GM12878 (cell line): ENCODE data around the gene GBA2. TPM values are rescaled to one million over a fixed set of nuclear protein-coding genes. Genes with fewer than 3 reads are reported as not detected.

ENCODE experiments used
- ATAC-seq: fragments of 200-7000 bp; cut with Tn5 transposase; 3 replicates; pipeline ENCODE4 v1.9.1; 2020; ENCODE audit warnings: mild to moderate bottlenecking, moderate library complexity
- BruUV-seq: library from RNA; stranded (reverse); fragments of 400-500 nt; replicated peaks from 2 replicates; lab custom pipeline; 2021; lab: Mats Ljungman, UMichigan
- CTCF ChIA-PET: fragments of 300-600 bp; sonication (Branson Sonifier 250); formaldehyde crosslinking; extraction: SDS; loops from one replicate; lab custom pipeline; 2021; ENCODE audit warnings: inconsistent platforms; lab: Yijun Ruan, JAX
- POLR2A ChIA-PET: fragments of 350-600 bp; formaldehyde crosslinking; extraction: SDS; loops from one replicate; lab custom pipeline; 2021; ENCODE audit warnings: inconsistent platforms; lab: Charles Lee
- RAD21 ChIA-PET: fragments of 300-600 bp; sonication (Branson Sonifier 250); formaldehyde crosslinking; loops from one replicate; lab custom pipeline; 2023; ENCODE audit warnings: antibody characterized with exemption; ENCODE audit not compliant: unreplicated experiment; lab: Charles Lee
- SMC1A ChIA-PET: fragments of 300-600 bp; sonication (Branson Sonifier 250); formaldehyde crosslinking; loops from one replicate; lab custom pipeline; 2023; ENCODE audit not compliant: unreplicated experiment, uncharacterized antibody; lab: Charles Lee
- DNase-seq: peaks from one replicate; pipeline ENCODE4 v3.0.0-alpha.2; 2011; ENCODE audit warnings: low read depth, low spot score
- FAIRE-seq: peaks from 3 replicates; lab custom pipeline; 2011; peaks lifted over from hg19 to GRCh38; lab: Jason Lieb, UNC
- H2AFZ ChIP-seq: 2 replicates; pipeline ENCODE4 v1.6.0; 2011; ENCODE audit warnings: low read depth, low read length, control low read depth; ENCODE audit not compliant: control insufficient read depth
- H3K27ac ChIP-seq: 2 replicates; pipeline ENCODE4 v1.5.1; 2011; ENCODE audit warnings: control low read depth; ENCODE audit not compliant: control insufficient read depth, insufficient read depth
- H3K27me3 ChIP-seq, 2 experiments: replicated peaks in 1 of 2; 2 replicates each; pipeline versions ENCODE4 v1.6.0 to v1.6.1; 2011; ENCODE audit warnings: low read length in 1 of 2; ENCODE audit not compliant: control insufficient read depth in 2 of 2, insufficient read depth in 2 of 2
- H3K36me3 ChIP-seq, 2 experiments: 2 replicates each; pipeline ENCODE4 v1.5.1; 2011; ENCODE audit warnings: low read length in 1 of 2; ENCODE audit not compliant: control insufficient read depth in 2 of 2, insufficient read depth in 2 of 2
- H3K4me1 ChIP-seq: 2 replicates; pipeline ENCODE4 v1.6.1; 2011; ENCODE audit warnings: mild to moderate bottlenecking, low read length, moderate library complexity, mixed read lengths; ENCODE audit not compliant: control insufficient read depth, insufficient read depth
- H3K4me2 ChIP-seq: 2 replicates; pipeline ENCODE4 v1.6.0; 2011; ENCODE audit warnings: control low read depth; ENCODE audit not compliant: control insufficient read depth, insufficient read depth
- H3K4me3 ChIP-seq: fragments of 200-600 bp; sonication (generic); 2 replicates; pipeline ENCODE4 v1.5.1; 2016
- H3K79me2 ChIP-seq: 2 replicates; pipeline ENCODE4 v1.6.0; 2011; ENCODE audit warnings: low read length; ENCODE audit not compliant: control insufficient read depth, insufficient read depth
- H3K9ac ChIP-seq: 2 replicates; pipeline ENCODE4 v1.8.0; 2011; ENCODE audit warnings: low read length, control low read depth, mixed read lengths; ENCODE audit not compliant: control insufficient read depth, insufficient read depth
- H3K9me3 ChIP-seq: replicated peaks from 3 replicates; pipeline ENCODE4 v1.5.1; 2011; ENCODE audit warnings: mild to moderate bottlenecking, low read length; ENCODE audit not compliant: control insufficient read depth, insufficient read depth
- H4K20me1 ChIP-seq: 2 replicates; pipeline ENCODE4 v1.6.0; 2011; ENCODE audit not compliant: control insufficient read depth, insufficient read depth
- ATF7 ChIP-seq: fragments of 450-650 bp; IDR thresholded peaks from 2 replicates; pipeline ENCODE4 v1.6.1; 2016; ENCODE audit warnings: low read depth, mild to moderate bottlenecking
- CEBPZ ChIP-seq: fragments of 150-350 bp; IDR thresholded peaks from 2 replicates; pipeline ENCODE4 v1.6.1; 2016; ENCODE audit warnings: low read depth, low read length
- CHD2 ChIP-seq: IDR thresholded peaks from 2 replicates; pipeline ENCODE4 v1.6.1; 2011; ENCODE audit warnings: low read depth, low read length, improper control_type of control experiment, borderline replicate concordance
- DPF2 ChIP-seq: fragments of 450-650 bp; IDR thresholded peaks from 2 replicates; pipeline ENCODE4 v1.6.1; 2017; ENCODE audit warnings: mild to moderate bottlenecking
- JUND ChIP-seq: IDR thresholded peaks from 2 replicates; pipeline ENCODE4 v1.6.1; 2012; ENCODE audit warnings: low read depth, mild to moderate bottlenecking, low read length, improper control_type of control experiment, moderate library complexity
- MEF2A ChIP-seq: IDR thresholded peaks from 2 replicates; pipeline ENCODE4 v1.6.1; 2011; ENCODE audit warnings: low read depth, mild to moderate bottlenecking, low read length, moderate library complexity; ENCODE audit not compliant: insufficient read depth
- NFIC ChIP-seq: IDR thresholded peaks from 2 replicates; pipeline ENCODE4 v1.6.1; 2012; ENCODE audit warnings: low read depth, mild to moderate bottlenecking, inconsistent platforms, low read length, moderate library complexity
- NRF1 ChIP-seq: conservative IDR thresholded peaks from 2 replicates; pipeline ENCODE4 v1.6.1; 2011; ENCODE audit warnings: mild to moderate bottlenecking, low read depth, low read length, improper control_type of control experiment
- POLR2AphosphoS5 ChIP-seq: IDR thresholded peaks from 2 replicates; pipeline ENCODE4 v1.6.1; 2011; ENCODE audit warnings: mild to moderate bottlenecking, low read length, inconsistent platforms
- POU2F2 ChIP-seq: IDR thresholded peaks from 3 replicates; pipeline ENCODE4 v1.6.1; 2011; ENCODE audit warnings: low read depth, mild to moderate bottlenecking, low read length, borderline replicate concordance
- RAD21 ChIP-seq: IDR thresholded peaks from 2 replicates; pipeline ENCODE4 v1.6.1; 2011; ENCODE audit warnings: mild to moderate bottlenecking, low read depth, low read length, moderate library complexity; ENCODE audit not compliant: insufficient read depth
- RB1 ChIP-seq: fragments of 450-650 bp; formaldehyde crosslinking; IDR thresholded peaks from 2 replicates; pipeline ENCODE4 v1.6.1; 2017; ENCODE audit warnings: mild to moderate bottlenecking, borderline replicate concordance
- RELB ChIP-seq: fragments of 450-650 bp; IDR thresholded peaks from 2 replicates; pipeline ENCODE4 v1.6.1; 2017; ENCODE audit warnings: low read depth, mild to moderate bottlenecking, moderate library complexity
- SMAD5 ChIP-seq: IDR thresholded peaks from 2 replicates; pipeline ENCODE4 v1.6.1; 2016; ENCODE audit warnings: antibody characterized with exemption, low read depth
- SUZ12 ChIP-seq: fragments of 200-600 bp; sonication (generic); IDR thresholded peaks from one replicate; pipeline ENCODE4 v1.6.1; 2018; ENCODE audit warnings: antibody characterized with exemption, mild to moderate bottlenecking; ENCODE audit not compliant: unreplicated experiment
- TBL1XR1 ChIP-seq: IDR thresholded peaks from 2 replicates; pipeline ENCODE4 v1.6.1; 2012; ENCODE audit warnings: low read depth, low read length, improper control_type of control experiment
- YY1 ChIP-seq: IDR thresholded peaks from 2 replicates; pipeline ENCODE4 v1.6.1; 2011; ENCODE audit warnings: low read depth, mild to moderate bottlenecking, low read length
- ZBED1 ChIP-seq: IDR thresholded peaks from 2 replicates; pipeline ENCODE4 v1.6.1; 2016; ENCODE audit warnings: borderline replicate concordance
- ZNF622 ChIP-seq: fragments of 450-650 bp; IDR thresholded peaks from 2 replicates; pipeline ENCODE4 v1.6.1; 2017; ENCODE audit warnings: mild to moderate bottlenecking, inconsistent platforms
- ZSCAN29 ChIP-seq: fragments of 450-650 bp; IDR thresholded peaks from 2 replicates; pipeline ENCODE4 v1.6.1; 2017; ENCODE audit warnings: mild to moderate bottlenecking, moderate library complexity
- whole genome bisulfite sequencing: methylation state at CpG from one replicate; pipeline ENCODE4 v1.1.6; 2016; ENCODE audit warnings: low lambda C conversion rate; ENCODE audit not compliant: insufficient replicate concordance, insufficient coverage; ENCODE audit errors: missing lambda C conversion rate; 5-methylcytosine and 5-hydroxymethylcytosine counted together
- in situ Hi-C: fragments of 300-500 bp; cut with MboI; formaldehyde crosslinking; loops from 9 replicates; pipeline ENCODE4 v1.14.3; 2018; ENCODE audit warnings: mixed read lengths
- intact Hi-C: fragments of 100-400 bp; cut with micrococcal nuclease; formaldehyde crosslinking; loops from one replicate; pipeline ENCODE4 v1.14.2; 2022; ENCODE audit not compliant: unreplicated experiment
- polyA plus RNA-seq, 11 experiments: library from polyadenylated mRNA; depleted of rRNA in 4 of 11; unstranded in 6 of 11; stranded (reverse) in 5 of 11; fragments of >200 nt; fragmentation: Nextera tagmentation in 4 of 11; fragmentation: Illumina TruSeq in 1 of 11; extraction: Ambion mirVana in 4 of 11; extraction: Trizol in 1 of 11; gene quantifications; 1 replicate in 1 of 11; 2 replicates in 10 of 11; pipeline versions ENCODE4 v1.2.1 to v1.2.3, GENCODE V29; 2011 to 2016; ENCODE audit warnings: inconsistent platforms in 2 of 11, missing spikeins in 2 of 11, low read depth in 1 of 11
- total RNA-seq, 4 experiments: library from RNA; depleted of rRNA in 3 of 4; stranded (reverse); fragments of >200 nt in 3 of 4; fragmentation: Illumina TruSeq in 1 of 4; extraction: Trizol in 1 of 4; gene quantifications; 2 replicates each; pipeline versions ENCODE4 v1.2.1 to v1.2.3, GENCODE V29; 2013 to 2021

Gene GBA2
- total and polyA plus RNA-seq, 10 of the 15 experiments (the other 5 are each of a cell fraction or from before 2014, with no cell fraction given), result 15.3 to 45.1 (median 29.1) TPM

GRCh38 chr9:35737143-35737542 lies 11.9 kb downstream of the GBA2 start (continued):
- no peak for TF ChIP-seq CEBPZ

GRCh38 chr9:35736201-35736633 lies 12.8 kb downstream of the GBA2 start:
- ATAC-seq (peak; percentile 40), DNase-seq (no peak), FAIRE-seq (peak; percentile 87)
- in situ Hi-C loops (loop anchor here (10.0 kb wide), 1 partner anchor 631 kb away; the partner anchor contains the start of gene STOML2), intact Hi-C loops (loop anchor here (1.0 to 10.0 kb wide), 4 partner anchors 12 to 621 kb away; partner anchors contain the start of gene ATOSB)
- ChIA-PET SMC1A (interaction anchor here (0.8 to 1.9 kb wide), 8 partner anchors 8 to 162 kb away, joined by 3 to 22 read pairs (median 5); partner anchors contain the start of genes GBA2 and RGP1), CTCF (interaction anchor here (0.6 to 3.4 kb wide), 30 partner anchors 9 to 1589 kb away, joined by 3 to 106 read pairs (median 6); partner anchors contain the start of genes CCDC107, DNAJB5, GBA2 and HINT2), RAD21 (interaction anchor here (0.6 to 2.3 kb wide), 12 partner anchors 8 to 146 kb away, joined by 3 to 14 read pairs (median 4); partner anchors contain the start of genes MSMP and SPAG8), POLR2A (interaction anchor here (0.7 to 2.8 kb wide), 5 partner anchors 9 to 125 kb away, joined by 3 to 18 read pairs (median 3); partner anchors contain the start of genes GBA2, HINT2 and RGP1)
- H4K20me1 ChIP-seq, result no peaks in the 10 kb centered on the region
- no peaks in the 10 kb centered on the region for H3K27me3 ChIP-seq
- no peaks in the 10 kb centered on the region; the same call in 1 of the 2 replicates for H3K4me1 ChIP-seq
- no TSS peak for BruUV-seq
- H3K36me3 ChIP-seq, result peaks cover 30 to 36% of the 10 kb centered on the region in 2 experiments; a peak in 3 of 4 replicates
- H3K4me3 ChIP-seq, result no peak overlapping the region
- no peaks in the 10 kb centered on the region for H3K9me3 ChIP-seq
- 32% methylated on average over 5 of the region's 5 CpGs for WGBS
- no peak overlapping the region for H3K27ac ChIP-seq
- peaks cover 20% of the 10 kb centered on the region for H3K79me2 ChIP-seq
- no peak overlapping the region for H2AFZ ChIP-seq
- H3K9ac ChIP-seq, result no peak overlapping the region
- H3K4me2 ChIP-seq, result no peak overlapping the region
- no peak for TF ChIP-seq SMAD5
- no peak for TF ChIP-seq NFIC
- TF ChIP-seq JUND, result no peak
- no peak for TF ChIP-seq DPF2
- no peak for TF ChIP-seq ZSCAN29
- TF ChIP-seq NRF1, result no peak
- no peak for TF ChIP-seq ZBED1
- no peak for TF ChIP-seq CHD2
- TF ChIP-seq YY1, result 0 out of 2 replicates have a peak, but pooled peaks have one; percentile 23
- TF ChIP-seq POU2F2, result no peak
- TF ChIP-seq SUZ12, result no peak
- no peak for TF ChIP-seq RB1
- TF ChIP-seq ATF7, result no peak
- TF ChIP-seq RELB, result no peak
- no peak for TF ChIP-seq TBL1XR1
- TF ChIP-seq POLR2AphosphoS5, result no peak
- TF ChIP-seq ZNF622, result no peak
- peak; percentile 89 for TF ChIP-seq RAD21
- no peak for TF ChIP-seq MEF2A
